T-helper 1 cell (primary cell): ENCODE results near the gene SAG.

Experiments used
- DNase-seq, 5 donors: peaks; one replicate each; pipeline ENCODE4 v3.0.0-alpha.2; 2012 to 2020

The SAG gene

DNA sequence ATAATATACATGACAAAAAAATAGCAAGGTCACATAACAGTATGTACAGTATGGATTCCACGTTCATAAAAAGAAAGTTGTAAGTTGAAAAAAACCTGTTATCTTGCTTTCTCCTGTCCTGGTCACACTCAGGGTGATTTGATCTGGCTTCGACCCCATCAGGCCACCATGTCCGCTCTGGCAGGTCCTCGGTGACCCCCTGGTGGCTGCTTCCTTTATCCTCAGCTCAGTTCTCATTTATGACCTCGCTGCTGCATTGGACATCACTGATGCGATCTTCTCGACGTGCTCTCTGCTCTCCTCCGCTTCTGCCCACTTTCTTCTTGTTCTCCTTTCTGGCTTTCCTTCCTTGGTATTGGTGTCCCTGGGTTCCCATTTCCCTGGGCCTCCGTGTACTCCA lies 76.4 kb downstream of the SAG start:
- no peak for DNase-seq

DNA sequence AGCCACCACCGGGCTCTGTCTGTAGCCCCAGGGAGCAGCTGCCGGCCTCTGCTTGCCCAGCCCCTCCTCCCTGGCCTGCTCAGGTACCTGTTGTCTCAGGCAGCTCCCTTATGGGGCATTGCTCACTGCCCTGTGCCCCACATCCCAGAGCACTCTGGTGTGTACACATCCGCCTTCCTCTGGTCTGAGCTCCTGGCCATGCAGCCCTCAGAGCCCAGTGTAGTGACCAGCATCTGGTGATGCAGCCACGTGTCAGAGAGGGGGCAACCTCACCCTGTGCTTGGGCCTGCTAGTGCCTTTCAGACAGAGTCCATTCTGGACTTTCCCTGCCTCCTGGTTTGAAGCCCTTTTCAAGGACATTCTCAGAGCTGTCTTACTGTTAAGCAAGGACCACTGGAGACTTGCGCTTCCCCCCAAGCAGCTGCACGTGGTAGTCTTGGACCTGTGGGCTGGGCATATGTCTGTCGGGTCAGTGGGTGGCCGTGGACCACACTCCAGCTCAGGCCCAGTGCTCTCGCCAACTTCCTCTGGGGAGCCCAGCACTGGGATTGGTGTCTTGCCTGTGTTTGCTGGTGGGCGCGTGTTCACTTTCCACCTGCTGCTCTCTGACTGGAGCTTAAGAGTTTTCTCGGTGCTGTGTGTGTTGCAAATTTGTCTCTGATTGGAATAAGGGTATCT lies 77.3 kb downstream of the SAG start:
- DNase-seq, result no peak

DNA sequence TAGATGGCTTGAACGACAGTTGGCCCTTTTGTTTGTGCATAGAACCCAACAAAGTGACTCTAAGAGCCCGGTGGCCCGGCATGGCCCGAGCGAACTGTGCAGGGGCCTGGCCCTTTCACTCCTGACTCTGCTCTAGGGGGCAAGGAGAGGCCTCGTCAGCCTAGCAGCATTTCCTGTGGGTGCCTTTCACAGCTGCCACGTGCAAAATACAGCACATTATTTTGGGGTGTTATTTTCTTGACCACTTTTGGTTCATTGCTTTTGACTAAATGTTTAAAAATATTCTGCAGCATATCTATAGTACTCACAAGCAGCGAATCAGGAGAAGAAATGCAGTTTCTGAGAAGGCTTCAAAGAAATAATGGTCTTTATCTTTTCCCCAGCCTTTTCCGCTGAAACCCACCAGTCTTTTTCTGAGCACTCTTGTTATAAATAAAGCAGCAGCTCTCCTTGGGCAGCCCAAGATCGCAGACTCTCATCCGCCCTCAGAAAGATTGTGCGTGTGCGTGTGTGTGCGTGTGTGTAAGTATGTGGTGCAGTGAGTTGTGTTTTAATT lies 78.0 kb downstream of the SAG start:
- DNase-seq, result peak in 1 of 5 donors; percentile 30

DNA sequence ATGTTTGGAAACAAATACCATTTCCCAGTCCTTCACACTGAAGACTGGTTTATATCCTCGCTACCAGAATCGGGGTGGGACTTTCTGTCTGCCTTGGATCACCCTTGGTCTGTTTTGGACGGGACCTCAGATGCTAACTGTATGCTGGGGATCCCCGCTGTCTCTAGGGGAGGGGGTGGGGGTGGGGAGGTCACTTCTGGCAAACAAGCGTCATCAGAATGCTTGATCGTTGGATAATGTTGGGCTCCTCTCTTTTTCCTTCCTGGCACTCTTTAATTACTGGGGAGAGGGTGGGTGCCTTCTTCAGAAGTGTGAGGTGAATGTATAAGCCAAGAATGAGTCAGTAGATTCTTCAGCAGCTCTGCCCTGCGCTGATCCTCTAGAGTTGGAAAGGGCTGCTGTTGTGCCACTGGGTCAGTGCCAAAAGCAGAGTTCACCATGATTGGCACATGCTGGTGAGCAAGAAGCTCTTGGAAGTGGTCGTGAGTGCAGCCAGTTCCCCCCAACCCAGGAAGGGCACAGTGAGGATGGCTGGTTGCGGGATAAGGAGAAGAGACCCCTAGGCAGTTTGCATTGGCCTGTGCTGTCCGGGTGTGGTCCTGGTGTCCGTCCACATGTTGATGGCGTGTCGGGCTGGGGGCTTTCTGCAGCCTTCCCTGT lies 78.9 kb downstream of the SAG start:
- no peak for DNase-seq

DNA sequence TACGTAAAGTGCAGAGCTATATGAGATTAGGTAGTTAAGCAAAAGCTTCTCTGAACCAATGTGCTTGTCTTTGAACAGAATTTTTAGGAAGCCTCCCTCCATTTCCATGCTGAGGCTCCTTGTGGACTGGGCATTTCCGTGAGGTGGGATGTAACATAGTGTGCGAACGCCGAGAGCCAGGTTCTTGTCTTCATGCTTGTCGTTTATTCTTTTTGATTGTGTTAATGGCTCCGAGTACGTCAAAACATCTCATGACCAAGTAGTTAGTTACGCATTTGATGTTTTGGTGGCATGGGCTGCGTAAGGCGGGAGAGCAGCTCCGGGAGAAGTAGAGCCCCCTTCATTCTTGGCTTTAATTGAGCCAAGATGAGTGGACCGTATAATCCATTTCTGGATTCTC lies 79.6 kb downstream of the SAG start:
- DNase-seq, result no peak

DNA sequence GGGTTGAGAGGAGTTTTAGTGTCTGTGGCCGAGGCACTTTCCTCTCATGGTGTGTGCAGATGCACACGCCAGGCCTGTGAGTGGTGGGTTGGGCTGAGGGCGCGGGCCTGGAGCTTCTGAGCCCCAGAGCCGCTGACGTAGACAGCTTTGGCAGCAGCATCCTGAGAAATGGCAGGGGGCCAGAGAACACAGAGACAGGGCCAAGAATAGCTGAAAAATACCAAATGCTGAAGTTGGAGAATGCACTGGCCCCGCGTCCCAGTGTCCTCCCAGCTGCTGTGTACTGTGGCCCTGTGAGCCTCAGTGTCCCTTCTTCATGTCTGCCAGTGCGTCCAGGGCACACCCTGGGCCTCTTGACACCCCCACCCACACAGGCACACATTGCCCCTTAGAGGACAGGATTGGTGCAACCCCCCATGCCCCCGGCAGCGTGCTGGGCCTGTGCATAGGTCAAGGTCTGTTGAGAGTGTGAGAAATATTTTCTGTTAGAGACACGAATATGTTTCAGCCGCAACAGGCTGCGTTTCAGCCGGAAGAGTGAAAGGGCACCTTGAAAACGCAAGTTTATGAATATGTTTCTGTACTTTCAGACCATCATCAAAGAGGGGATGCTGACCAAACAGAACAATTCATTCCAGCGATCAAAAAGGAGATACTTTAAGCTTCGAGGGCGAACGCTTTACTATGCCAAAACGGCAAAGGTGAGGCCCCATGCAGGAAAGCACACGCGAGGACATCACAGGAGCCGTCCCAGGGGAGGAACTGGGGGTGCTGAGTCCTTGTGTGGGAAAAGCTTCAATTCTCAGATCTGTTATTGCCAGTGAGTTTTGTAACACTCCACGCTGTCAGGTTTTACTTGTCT lies 80.3 kb downstream of the SAG start:
- no peak for DNase-seq

DNA sequence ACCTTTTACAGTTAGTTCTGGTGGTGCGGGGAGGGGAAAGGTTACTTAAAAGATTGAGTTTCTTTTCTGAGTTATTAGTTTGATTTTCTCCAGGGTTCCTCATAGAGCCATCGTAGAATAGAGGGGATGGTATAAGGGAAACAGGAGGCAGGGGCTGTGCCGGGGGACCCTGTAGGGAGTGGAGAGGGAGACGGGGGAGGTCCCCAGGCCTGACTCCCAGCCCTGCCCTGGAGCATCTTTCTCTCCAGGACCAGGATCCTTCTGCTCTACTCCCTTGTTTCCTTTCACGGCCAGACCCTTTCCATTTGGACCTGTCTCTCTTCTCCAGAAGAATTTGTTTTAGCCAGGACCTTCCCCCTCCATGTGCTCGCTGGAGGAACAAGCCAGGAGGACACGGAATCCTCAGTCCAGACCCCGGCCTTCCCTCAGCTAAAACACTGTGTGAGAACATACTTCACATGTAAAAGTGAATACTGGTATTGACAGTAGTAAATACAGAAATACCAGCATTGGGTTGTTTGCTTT lies 82.0 kb downstream of the SAG start:
- DNase-seq, result no peak

DNA sequence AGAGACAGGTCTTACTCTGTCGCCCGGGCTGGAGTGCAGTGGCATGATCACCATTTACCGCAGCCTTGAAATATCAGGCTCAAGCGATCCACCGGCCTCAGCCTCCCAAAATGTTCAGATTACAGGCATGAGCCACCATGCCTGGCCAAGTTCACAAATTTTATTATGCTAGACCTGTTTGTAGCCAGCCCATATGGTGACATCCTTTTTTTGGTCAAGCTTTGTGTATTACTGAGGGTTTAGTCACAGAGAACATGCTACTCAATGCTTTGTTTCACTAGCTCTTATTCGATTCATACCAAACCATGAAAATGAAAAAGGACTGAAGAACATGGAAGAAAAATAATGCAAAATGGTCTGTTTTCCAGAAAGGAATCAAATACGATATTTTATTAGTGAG lies 88.1 kb downstream of the SAG start:
- no peak for DNase-seq
